Astrocyte (in vitro differentiated cells and primary cell): ENCODE measurements around the gene ADGRB3.

Source experiments
- CTCF ChIP-seq: IDR thresholded peaks from 2 replicates; pipeline ENCODE4 v1.5.1; 2011; ENCODE audit warnings: low read depth, mild to moderate bottlenecking, inconsistent platforms, low read length, moderate library complexity; ENCODE audit not compliant: insufficient read depth
- EZH2 ChIP-seq: IDR thresholded peaks from 2 replicates; pipeline ENCODE4 v1.6.1; 2012; ENCODE audit warnings: mild to moderate bottlenecking, low read length, inconsistent platforms; ENCODE audit not compliant: insufficient read depth

- TF ChIP-seq CTCF (no peak), EZH2 (no peak)
Measured at GRCh38 chr6:68673255-68673654, 38.2 kb downstream of the ADGRB3 start.
